Stimulated activated CD4-positive, alpha-beta T cell treated with anti-CD3 and anti-CD28 coated beads, Interleukin-12 subunit alpha, Interleukin-12 subunit beta, amount 100 ng/mL, for 48 hours (primary cell): Measurements from ENCODE around the gene STUM.
A peak's percentile ranks its signal among the peaks of the same experiment; 100 is the strongest.

Experiments
- DNase-seq, 3 donors: peaks; one replicate each; pipeline ENCODE4 v3.0.0-alpha.2; 2020; ENCODE audit warnings: low read depth in 2 of 3, low spot score in 1 of 3

Gene STUM

DNA sequence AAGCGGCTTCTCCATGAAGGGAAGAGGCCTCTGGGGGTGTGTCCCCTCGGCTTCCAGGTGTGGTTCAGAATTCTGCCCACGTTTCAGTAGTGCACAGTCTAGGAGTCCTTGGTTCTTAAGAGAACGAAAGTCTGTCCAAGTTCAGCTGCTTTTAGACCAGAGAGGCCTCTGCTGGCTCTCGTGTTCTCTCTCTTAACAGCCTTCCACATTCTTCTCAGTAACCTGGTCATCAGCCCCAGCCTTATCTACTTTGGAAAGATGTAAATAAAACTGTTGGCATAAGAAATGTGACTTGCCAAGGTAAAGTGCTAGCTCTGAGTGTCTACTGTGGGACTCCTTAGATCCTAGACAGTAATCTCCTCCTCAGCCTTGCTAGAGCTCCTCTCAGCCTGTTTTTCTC is 15.3 kb upstream of the STUM start:
- no peak for DNase-seq

DNA sequence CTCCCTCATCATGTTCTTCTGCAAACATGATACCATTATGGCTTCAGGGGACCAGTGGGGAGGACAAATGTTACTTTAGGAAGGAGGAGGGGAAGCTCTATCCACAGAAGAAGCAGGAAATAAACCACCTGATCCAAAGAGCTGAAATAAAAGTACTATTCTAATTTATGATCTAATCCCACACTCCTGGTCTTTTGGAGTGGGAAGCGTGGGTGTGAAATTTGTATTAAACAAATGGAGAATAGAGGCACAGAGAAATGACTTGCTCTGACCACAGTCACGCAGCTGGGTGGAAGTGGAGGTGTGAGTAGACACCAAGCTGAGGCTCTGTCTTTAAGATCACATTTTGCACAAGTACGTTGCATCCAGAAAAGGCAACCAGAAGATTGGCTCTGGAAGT is 14.5 kb upstream of the STUM start:
- no peak for DNase-seq

GRCh38 chr1:226534645-226535044 is 13.9 kb upstream of the STUM start:
- no peak for DNase-seq

- DNase-seq = no peak
These were observed 12.9 kb upstream of the STUM start for GRCh38 chr1:226535666-226536065.

DNA sequence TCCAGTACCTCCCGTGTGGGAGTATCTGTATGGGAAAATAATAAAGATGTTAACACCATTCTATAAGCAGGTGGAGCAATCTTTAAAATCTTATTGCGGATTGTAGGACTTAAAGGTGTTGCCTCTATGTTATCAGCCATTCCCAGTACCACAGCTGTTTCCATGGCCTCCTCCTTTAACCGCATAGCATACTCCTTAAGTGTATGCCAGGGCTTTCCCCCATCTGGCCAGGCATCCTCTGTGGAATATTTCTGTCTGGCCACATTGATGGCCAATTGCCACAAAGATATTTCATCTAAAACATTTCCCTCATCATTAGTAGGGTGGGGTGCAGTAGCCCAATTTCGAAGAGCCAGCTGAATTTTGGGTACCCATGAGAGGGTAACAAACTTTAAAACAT is 7.3 kb upstream of the STUM start:
- no peak for DNase-seq

GRCh38 chr1:226541631-226542622 is 6.6 kb upstream of the STUM start:
- DNase-seq = no peak

DNA sequence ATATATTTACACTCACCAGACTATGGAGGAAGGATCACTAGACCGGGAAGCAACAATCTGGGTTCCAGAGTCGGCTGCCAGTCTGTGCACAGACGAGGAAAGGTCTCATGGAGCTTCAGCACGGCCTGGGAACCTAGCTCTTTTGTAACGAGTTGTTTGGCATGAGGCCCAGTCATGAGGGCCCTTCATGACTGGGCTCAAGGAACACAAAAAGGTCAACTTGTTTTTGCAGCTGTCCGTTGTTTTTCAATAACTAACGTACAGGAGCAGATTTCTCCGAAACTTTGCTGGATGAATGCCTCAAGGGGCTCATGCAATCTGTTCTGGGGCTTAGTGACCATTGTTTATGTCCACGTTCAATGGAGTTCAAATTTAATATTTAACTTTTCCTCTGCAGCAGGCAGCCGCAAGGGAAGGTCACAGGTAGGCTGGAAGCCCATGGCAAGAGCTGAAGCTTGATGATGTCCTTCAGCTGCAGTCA is 5.9 kb upstream of the STUM start:
- no peak for DNase-seq

GRCh38 chr1:226545836-226546596 is 2.5 kb upstream of the STUM start:
- no peak for DNase-seq

DNA sequence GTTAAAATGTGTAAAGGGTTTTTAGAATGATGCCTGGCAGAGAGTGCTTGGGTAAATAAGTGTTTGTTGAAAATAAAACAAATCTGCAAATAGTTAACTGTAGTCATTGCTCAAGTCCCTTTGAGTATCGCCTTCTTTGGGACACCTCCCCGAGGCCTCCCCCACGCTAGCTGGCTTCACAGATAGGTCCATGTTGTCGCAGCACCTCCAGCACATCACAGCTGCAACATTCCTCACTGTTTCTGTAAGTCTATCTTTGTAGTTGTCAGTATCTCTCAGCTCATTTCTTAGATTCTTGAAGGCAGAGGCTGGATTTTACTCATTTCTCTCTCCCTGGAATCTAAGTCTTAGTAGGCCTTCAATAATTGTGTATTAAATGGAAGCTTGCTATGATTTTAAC is 1.6 kb upstream of the STUM start:
- DNase-seq = no peak

- peak; percentile 30 to 59 (median 50) for DNase-seq
These were observed 791 bp upstream of the STUM start for GRCh38 chr1:226547754-226548191.

DNA sequence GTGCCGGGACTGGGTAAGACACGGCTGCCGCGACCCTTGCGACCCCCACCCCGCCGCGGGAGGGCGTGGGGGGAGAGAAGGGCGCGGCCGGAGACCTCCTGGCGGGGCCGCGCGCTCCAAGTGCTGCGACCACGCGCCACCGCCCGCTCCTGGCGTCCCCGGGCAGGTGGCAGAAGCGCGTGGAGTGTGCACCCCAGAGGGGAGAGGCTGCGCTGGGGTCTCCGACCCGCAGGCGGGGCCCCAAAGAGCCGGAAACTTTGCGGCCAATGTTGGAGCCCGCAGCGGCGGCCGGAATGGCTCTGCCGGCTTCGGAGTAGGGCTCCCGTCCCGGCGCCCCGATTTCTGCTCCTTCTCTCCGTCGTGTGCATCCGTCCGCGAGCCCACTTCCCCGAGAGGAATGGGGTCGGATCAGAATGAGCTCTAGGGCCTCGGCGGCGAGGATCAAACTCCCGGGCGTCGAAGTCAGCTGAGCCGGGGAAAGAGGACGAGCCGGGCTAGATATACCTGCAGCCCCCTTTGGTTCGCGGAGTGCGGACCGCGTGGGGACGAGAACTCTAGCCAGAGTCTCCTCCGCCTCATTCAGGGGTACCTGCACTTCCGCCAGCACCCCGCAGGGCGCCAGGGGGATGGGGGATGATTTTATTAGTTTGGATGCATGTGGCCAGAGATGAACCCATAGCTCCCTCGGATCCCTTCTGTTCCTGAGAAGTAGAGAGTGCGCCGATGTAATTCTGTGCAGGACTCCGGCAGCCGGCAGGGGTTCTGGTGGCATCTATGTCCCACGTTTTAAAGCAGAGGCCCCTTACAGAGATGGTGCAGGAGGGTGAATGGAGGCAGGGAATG is 751 bp downstream of the STUM start:
- peak in 1 of 3 donors; percentile 3 for DNase-seq

- DNase-seq = peak in 1 of 3 donors; percentile 3
These were observed 1.5 kb downstream of the STUM start for GRCh38 chr1:226549937-226550671.

DNA sequence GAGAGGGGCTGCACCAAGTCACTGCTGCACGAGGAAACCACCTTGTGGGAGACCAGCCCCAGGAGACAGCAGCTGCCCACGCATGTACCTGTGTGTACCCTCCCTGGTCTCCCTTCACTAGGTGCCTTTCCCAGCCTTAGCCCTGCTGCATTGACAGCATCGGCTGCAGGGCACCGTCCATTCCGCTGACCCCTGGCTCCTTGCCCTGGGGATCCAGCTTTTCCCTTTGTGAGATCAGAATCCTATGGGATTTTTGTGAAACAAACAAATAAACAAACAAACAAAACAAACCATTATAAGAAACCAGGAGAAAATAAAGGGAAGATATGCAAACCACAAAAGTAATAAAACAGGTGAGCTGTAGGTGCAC is 2.1 kb downstream of the STUM start:
- DNase-seq = no peak

DNA sequence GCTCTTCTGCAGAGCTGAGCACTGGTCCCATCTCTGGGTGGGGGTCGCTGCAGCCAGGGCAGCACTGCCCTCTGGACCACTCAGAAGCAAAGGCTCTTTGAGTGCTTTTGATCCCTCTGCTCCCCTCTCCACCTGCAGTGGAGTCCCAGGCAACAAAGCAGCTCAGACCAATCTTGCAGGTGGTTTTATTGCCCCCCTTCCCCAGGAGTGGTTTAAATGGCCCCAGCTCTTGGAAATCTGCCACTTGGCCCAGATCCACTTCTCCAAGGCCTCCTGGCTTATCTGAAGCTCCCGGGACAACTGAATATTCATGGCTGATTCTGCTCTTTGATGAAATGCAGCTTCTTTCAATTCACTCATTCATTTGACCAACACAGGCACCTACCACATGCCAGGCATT is 2.7 kb downstream of the STUM start:
- DNase-seq = no peak

DNA sequence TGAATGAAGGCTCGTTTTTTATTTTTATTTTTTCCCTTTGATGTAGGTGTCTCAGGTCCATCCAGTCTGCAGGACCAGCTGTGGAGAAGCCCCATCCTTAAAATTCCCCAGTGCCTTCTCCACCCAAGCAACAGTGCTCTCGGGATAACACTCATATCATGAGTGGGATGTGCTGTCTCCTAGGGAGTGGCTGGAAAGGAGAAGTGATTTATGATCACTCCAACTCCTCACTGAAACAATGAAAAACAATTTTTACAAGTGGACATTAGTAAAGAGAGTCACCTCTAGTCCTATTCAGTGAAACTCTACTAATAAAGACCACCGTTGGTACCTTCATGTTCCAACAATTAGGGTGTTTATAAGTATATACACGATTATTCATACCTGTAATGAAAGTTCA is 3.5 kb downstream of the STUM start:
- DNase-seq = no peak

- DNase-seq = no peak
These were observed 4.8 kb downstream of the STUM start for GRCh38 chr1:226553266-226553923.

GRCh38 chr1:226553924-226554282 is 5.3 kb downstream of the STUM start:
- no peak for DNase-seq

- no peak for DNase-seq
These were observed 6.5 kb downstream of the STUM start for GRCh38 chr1:226555092-226555491.

DNA sequence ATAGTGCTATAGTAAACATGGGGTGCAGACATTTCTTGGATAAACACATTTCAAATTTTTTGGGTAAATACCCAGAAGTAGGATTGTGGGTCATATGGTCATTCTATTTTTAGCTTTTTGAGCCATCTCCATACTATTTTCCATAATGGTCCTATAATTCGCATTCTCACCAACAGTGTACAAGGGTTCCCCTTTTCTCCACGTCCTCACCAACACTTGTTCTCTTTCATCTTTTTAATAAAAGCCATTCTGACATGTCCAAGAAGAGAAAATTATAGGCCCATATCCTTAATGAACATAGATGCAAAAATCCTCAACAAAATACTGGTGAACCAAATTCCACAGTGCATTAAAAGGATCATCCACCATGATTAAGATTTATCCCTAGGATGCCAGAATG is 8.9 kb downstream of the STUM start:
- DNase-seq = no peak

GRCh38 chr1:226558036-226558650 is 9.6 kb downstream of the STUM start:
- DNase-seq = no peak
